HG03354 (cell line): ENCODE measurements around the gene KIR2DL3.
"Not testable (repeated sequence)": the region's sequence is repeated elsewhere in the genome, so short reads cannot be mapped to it uniquely, and the experiment has no call there.

Experiments used
- ATAC-seq: cut with Tn5 transposase; IDR thresholded peaks from one replicate; pipeline ENCODE4 v1.9.1; 2021; ENCODE audit warnings: mild to moderate bottlenecking; ENCODE audit not compliant: unreplicated experiment, poor library complexity, severe bottlenecking

KIR2DL3 gene

GRCh38 chr19:54739587-54740497 is 1.5 kb downstream of the KIR2DL3 start:
- no peak for ATAC-seq

GRCh38 chr19:54741950-54742349 is 3.6 kb downstream of the KIR2DL3 start:
- not testable (repeated sequence) for ATAC-seq

GRCh38 chr19:54744080-54744479 is 5.8 kb downstream of the KIR2DL3 start:
- ATAC-seq = not testable (repeated sequence)

GRCh38 chr19:54747614-54748322 is 9.5 kb downstream of the KIR2DL3 start:
- not testable (repeated sequence) for ATAC-seq

- ATAC-seq = not testable (repeated sequence)
Measured at GRCh38 chr19:54750276-54750675, 12.0 kb downstream of the KIR2DL3 start.

- not testable (repeated sequence) for ATAC-seq
Measured at GRCh38 chr19:54756204-54757110, 18.1 kb downstream of the KIR2DL3 start.

GRCh38 chr19:54758577-54758976 is 20.3 kb downstream of the KIR2DL3 start:
- ATAC-seq = not testable (repeated sequence)

- not testable (repeated sequence) for ATAC-seq
Measured at GRCh38 chr19:54764219-54764618, 25.9 kb downstream of the KIR2DL3 start.

- ATAC-seq = not testable (repeated sequence)
Measured at GRCh38 chr19:54766464-54766863, 28.2 kb downstream of the KIR2DL3 start.

GRCh38 chr19:54769646-54770045 is 31.3 kb downstream of the KIR2DL3 start, which contains the start of gene KIR2DL1:
TSS of gene KIR2DL1 (plus strand) at chr19:54769793. CDS start at chr19:54769851, 58 bp downstream.
- ATAC-seq = not testable (repeated sequence)

- not testable (repeated sequence) for ATAC-seq
Measured at GRCh38 chr19:54770511-54770910, 32.2 kb downstream of the KIR2DL3 start.

- ATAC-seq = not testable (repeated sequence)
Measured at GRCh38 chr19:54771018-54771960, 33.0 kb downstream of the KIR2DL3 start.

GRCh38 chr19:54772666-54773065 is 34.4 kb downstream of the KIR2DL3 start:
- ATAC-seq = not testable (repeated sequence)

- ATAC-seq = not testable (repeated sequence)
Measured at GRCh38 chr19:54775095-54775815, 36.9 kb downstream of the KIR2DL3 start.

GRCh38 chr19:54775830-54776229 is 37.5 kb downstream of the KIR2DL3 start:
- ATAC-seq = not testable (repeated sequence)

- ATAC-seq = not testable (repeated sequence)
Measured at GRCh38 chr19:54777851-54778250, 39.5 kb downstream of the KIR2DL3 start.

GRCh38 chr19:54778896-54779295 is 40.6 kb downstream of the KIR2DL3 start:
- not testable (repeated sequence) for ATAC-seq

GRCh38 chr19:54782916-54783315 is 44.6 kb downstream of the KIR2DL3 start:
- not testable (repeated sequence) for ATAC-seq
